HepG2 (cell line): Measurements from ENCODE around the gene ZFPL1. TPM values are rescaled to one million over a fixed set of nuclear protein-coding genes. Genes with fewer than 3 reads are reported as not detected.

ENCODE experiments used
- FOXC1 ChIP-seq: sonication (generic); formaldehyde crosslinking; IDR thresholded peaks from 2 replicates; pipeline ENCODE4 v1.8.0; 2022; ENCODE audit warnings: mild to moderate bottlenecking, missing genetic modification reagents, borderline replicate concordance
- HDAC6 ChIP-seq: fragments of 200-600 bp; sonication (generic); IDR thresholded peaks from 2 replicates; pipeline ENCODE4 v1.7.0; 2017; ENCODE audit warnings: mild to moderate bottlenecking, antibody characterized with exemption, low read length, low read depth
- HINFP ChIP-seq: sonication (generic); formaldehyde crosslinking; IDR thresholded peaks from 2 replicates; pipeline ENCODE4 v1.4.0; 2020; ENCODE audit warnings: low read depth, mild to moderate bottlenecking, missing genetic modification reagents
- KDM3A ChIP-seq: IDR thresholded peaks from 2 replicates; pipeline ENCODE4 v1.6.1; 2018; ENCODE audit warnings: low read depth, missing compliant biosample characterization
- MEF2D ChIP-seq: sonication (generic); formaldehyde crosslinking; IDR thresholded peaks from 2 replicates; pipeline ENCODE4 v1.5.1; 2020; ENCODE audit warnings: mild to moderate bottlenecking, missing genetic modification reagents
- NCOR1 ChIP-seq: fragments of 200-600 bp; sonication (generic); IDR thresholded peaks from 2 replicates; pipeline ENCODE4 v1.7.0; 2017; ENCODE audit warnings: antibody characterized with exemption, low read length, borderline replicate concordance
- SKI ChIP-seq: fragments of 450-650 bp; IDR thresholded peaks from one replicate; pipeline ENCODE4 v1.6.1; 2018; ENCODE audit warnings: mild to moderate bottlenecking; ENCODE audit not compliant: partially characterized antibody
- ZFAT ChIP-seq: sonication (generic); formaldehyde crosslinking; conservative IDR thresholded peaks from 2 replicates; pipeline ENCODE4 v1.8.1; 2023; ENCODE audit warnings: missing genetic modification reagents, inconsistent platforms
- ZKSCAN5 ChIP-seq: sonication (generic); formaldehyde crosslinking; IDR thresholded peaks from 2 replicates; pipeline ENCODE4 v1.5.1; 2020; ENCODE audit warnings: mild to moderate bottlenecking, missing genetic modification reagents
- ZNF33B ChIP-seq: sonication (generic); formaldehyde crosslinking; IDR thresholded peaks from 2 replicates; pipeline ENCODE4 v1.5.1; 2020; ENCODE audit warnings: mild to moderate bottlenecking, missing genetic modification reagents
- ZNF569 ChIP-seq: sonication (generic); formaldehyde crosslinking; IDR thresholded peaks from 2 replicates; pipeline ENCODE4 v1.5.0; 2020; ENCODE audit warnings: mild to moderate bottlenecking, missing genetic modification reagents, moderate library complexity, borderline replicate concordance
- ZNF616 ChIP-seq: sonication (generic); formaldehyde crosslinking; IDR thresholded peaks from 2 replicates; pipeline ENCODE4 v1.5.0; 2020; ENCODE audit warnings: low read depth, mild to moderate bottlenecking, missing genetic modification reagents
- ZNF629 ChIP-seq: sonication (generic); formaldehyde crosslinking; conservative IDR thresholded peaks from 2 replicates; pipeline ENCODE4 v1.5.0; 2020; ENCODE audit warnings: missing genetic modification reagents
- ZNF7 ChIP-seq: IDR thresholded peaks from 2 replicates; pipeline ENCODE4 v1.6.1; 2016; ENCODE audit warnings: missing biosample characterization, missing genetic modification reagents
- polyA plus RNA-seq, 8 experiments: library from polyadenylated mRNA; depleted of rRNA in 3 of 8; stranded (reverse) in 7 of 8; unstranded in 1 of 8; fragments of >200 nt; fragmentation: Illumina TruSeq in 4 of 8; extraction: Trizol in 4 of 8; gene quantifications; 2 replicates each; pipeline versions ENCODE4 v1.2.1 to v1.2.3, GENCODE V29; 2011 to 2016; ENCODE audit warnings: low read depth in 4 of 8, missing spikeins in 1 of 8, mixed read lengths in 1 of 8; ENCODE audit not compliant: insufficient read depth in 1 of 8
- total RNA-seq, 5 experiments: library from RNA; depleted of rRNA; stranded (reverse); fragments of >200 nt; fragmentation: Illumina TruSeq; extraction: Trizol; gene quantifications; 2 replicates each; pipeline ENCODE4 v1.2.3, GENCODE V29; 2016; ENCODE audit warnings: low read depth in 1 of 5
- TF ChIP-seq, protein P1 (sequence below): sonication (generic); formaldehyde crosslinking; IDR thresholded peaks from 2 replicates; pipeline ENCODE4 v1.4.0; 2020; ENCODE audit warnings: low read depth, missing genetic modification reagents
- TF ChIP-seq, protein P2 (sequence below): sonication (generic); formaldehyde crosslinking; IDR thresholded peaks from 2 replicates; pipeline ENCODE4 v1.4.0; 2020; ENCODE audit warnings: missing genetic modification reagents
- TF ChIP-seq, protein P3 (sequence below): sonication (generic); formaldehyde crosslinking; IDR thresholded peaks from 2 replicates; pipeline ENCODE4 v1.8.0; 2023; ENCODE audit warnings: mild to moderate bottlenecking, missing genetic modification reagents
- TF ChIP-seq, protein P4 (sequence below): sonication (generic); formaldehyde crosslinking; IDR thresholded peaks from 2 replicates; pipeline ENCODE4 v1.5.0; 2020; ENCODE audit warnings: mild to moderate bottlenecking, missing genetic modification reagents

The ZFPL1 gene
- total and polyA plus RNA-seq, 2 of the 13 experiments (the other 11 are each of a cell fraction or from before 2014, with no cell fraction given), result 32.2 to 56.0 TPM

- 0 out of 2 replicates have a peak, but pooled peaks have one; percentile 18 for TF ChIP-seq ZNF629 (CRISPR knock-in tag)
- TF ChIP-seq MEF2D, result peak; percentile 59; the same call in 1 of the 2 replicates
- TF ChIP-seq ZNF7 (CRISPR knock-in tag), result no peak
- peak; percentile 21; the same call in 1 of the 2 replicates for TF ChIP-seq ZNF33B (CRISPR knock-in tag)
- no peak for TF ChIP-seq ZNF569 (CRISPR knock-in tag)
- TF ChIP-seq, protein P1, sequence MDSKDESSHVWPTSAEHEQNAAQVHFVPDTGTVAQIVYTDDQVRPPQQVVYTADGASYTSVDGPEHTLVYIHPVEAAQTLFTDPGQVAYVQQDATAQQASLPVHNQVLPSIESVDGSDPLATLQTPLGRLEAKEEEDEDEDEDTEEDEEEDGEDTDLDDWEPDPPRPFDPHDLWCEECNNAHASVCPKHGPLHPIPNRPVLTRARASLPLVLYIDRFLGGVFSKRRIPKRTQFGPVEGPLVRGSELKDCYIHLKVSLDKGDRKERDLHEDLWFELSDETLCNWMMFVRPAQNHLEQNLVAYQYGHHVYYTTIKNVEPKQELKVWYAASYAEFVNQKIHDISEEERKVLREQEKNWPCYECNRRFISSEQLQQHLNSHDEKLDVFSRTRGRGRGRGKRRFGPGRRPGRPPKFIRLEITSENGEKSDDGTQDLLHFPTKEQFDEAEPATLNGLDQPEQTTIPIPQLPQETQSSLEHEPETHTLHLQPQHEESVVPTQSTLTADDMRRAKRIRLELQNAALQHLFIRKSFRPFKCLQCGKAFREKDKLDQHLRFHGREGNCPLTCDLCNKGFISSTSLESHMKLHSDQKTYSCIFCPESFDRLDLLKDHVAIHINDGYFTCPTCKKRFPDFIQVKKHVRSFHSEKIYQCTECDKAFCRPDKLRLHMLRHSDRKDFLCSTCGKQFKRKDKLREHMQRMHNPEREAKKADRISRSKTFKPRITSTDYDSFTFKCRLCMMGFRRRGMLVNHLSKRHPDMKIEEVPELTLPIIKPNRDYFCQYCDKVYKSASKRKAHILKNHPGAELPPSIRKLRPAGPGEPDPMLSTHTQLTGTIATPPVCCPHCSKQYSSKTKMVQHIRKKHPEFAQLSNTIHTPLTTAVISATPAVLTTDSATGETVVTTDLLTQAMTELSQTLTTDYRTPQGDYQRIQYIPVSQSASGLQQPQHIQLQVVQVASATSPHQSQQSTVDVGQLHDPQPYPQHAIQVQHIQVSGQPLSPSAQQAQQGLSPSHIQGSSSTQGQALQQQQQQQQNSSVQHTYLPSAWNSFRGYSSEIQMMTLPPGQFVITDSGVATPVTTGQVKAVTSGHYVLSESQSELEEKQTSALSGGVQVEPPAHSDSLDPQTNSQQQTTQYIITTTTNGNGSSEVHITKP (CRISPR knock-in tag), result peak; percentile 48; the same call in 1 of the 2 replicates
- TF ChIP-seq, protein P2, sequence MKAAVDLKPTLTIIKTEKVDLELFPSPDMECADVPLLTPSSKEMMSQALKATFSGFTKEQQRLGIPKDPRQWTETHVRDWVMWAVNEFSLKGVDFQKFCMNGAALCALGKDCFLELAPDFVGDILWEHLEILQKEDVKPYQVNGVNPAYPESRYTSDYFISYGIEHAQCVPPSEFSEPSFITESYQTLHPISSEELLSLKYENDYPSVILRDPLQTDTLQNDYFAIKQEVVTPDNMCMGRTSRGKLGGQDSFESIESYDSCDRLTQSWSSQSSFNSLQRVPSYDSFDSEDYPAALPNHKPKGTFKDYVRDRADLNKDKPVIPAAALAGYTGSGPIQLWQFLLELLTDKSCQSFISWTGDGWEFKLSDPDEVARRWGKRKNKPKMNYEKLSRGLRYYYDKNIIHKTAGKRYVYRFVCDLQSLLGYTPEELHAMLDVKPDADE (CRISPR knock-in tag), result no peak
- TF ChIP-seq, protein P3, sequence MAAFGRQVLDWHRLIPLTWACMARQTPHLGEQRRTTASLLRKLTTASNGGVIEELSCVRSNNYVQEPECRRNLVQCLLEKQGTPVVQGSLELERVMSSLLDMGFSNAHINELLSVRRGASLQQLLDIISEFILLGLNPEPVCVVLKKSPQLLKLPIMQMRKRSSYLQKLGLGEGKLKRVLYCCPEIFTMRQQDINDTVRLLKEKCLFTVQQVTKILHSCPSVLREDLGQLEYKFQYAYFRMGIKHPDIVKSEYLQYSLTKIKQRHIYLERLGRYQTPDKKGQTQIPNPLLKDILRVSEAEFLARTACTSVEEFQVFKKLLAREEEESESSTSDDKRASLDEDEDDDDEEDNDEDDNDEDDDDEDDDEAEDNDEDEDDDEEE, result no peak
- TF ChIP-seq ZNF616 (CRISPR knock-in tag), result peak; percentile 85
- no peak; the same call in none of the 2 replicates for TF ChIP-seq FOXC1
- TF ChIP-seq SKI, result peak; percentile 34
- TF ChIP-seq, protein P4, sequence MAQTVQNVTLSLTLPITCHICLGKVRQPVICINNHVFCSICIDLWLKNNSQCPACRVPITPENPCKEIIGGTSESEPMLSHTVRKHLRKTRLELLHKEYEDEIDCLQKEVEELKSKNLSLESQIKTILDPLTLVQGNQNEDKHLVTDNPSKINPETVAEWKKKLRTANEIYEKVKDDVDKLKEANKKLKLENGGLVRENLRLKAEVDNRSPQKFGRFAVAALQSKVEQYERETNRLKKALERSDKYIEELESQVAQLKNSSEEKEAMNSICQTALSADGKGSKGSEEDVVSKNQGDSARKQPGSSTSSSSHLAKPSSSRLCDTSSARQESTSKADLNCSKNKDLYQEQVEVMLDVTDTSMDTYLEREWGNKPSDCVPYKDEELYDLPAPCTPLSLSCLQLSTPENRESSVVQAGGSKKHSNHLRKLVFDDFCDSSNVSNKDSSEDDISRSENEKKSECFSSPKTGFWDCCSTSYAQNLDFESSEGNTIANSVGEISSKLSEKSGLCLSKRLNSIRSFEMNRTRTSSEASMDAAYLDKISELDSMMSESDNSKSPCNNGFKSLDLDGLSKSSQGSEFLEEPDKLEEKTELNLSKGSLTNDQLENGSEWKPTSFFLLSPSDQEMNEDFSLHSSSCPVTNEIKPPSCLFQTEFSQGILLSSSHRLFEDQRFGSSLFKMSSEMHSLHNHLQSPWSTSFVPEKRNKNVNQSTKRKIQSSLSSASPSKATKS, result peak; percentile 92; the same call in 1 of the 2 replicates
- 0 out of 2 replicates have a peak, but pooled peaks have one; percentile 55 for TF ChIP-seq HINFP (CRISPR knock-in tag)
- peak; percentile 90 for TF ChIP-seq NCOR1
- no peak for TF ChIP-seq HDAC6
- TF ChIP-seq ZFAT, result no peak
- TF ChIP-seq KDM3A (CRISPR knock-in tag), result peak; percentile 55; the same call in 1 of the 2 replicates
- TF ChIP-seq ZKSCAN5 (CRISPR knock-in tag), result no peak
Observed at GRCh38 chr11:65095974-65096806, 12.2 kb downstream of the ZFPL1 start, which contains the start of gene VPS51 (continued).
